Measurements from ENCODE around the gene RALGPS1.

DNA sequence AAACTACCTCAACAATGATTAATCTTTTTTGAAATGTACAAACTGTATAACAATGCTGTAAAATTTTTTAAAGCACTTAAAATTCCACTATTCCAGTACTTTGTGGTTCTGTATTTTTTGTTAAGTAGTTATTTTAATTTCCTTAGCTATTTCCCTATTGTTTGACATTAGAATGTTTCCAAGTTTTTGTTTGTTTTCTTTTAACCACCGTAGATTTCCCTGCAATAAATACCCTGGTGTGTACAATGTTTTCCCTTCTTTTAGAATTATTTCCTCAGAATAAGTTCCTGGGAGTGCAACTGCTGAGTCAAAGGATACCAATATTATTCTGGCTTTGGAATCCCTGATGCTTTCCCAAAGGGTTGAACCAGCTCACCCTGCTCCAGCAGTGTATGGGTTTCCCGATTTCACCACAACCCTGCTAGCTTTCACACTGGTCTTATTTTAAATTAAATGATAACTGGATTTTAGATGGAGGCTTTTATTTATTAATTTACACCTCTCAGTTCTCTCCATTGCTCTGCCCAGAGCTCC lies 228.4 kb downstream of the RALGPS1 start:
- no peak for TF ChIP-seq ZNF560 (tag by site-specific recombination; IDR thresholded peaks at IDR 0.05; ENCODE audit: borderline replicate concordance)
- TF ChIP-seq, protein P1, sequence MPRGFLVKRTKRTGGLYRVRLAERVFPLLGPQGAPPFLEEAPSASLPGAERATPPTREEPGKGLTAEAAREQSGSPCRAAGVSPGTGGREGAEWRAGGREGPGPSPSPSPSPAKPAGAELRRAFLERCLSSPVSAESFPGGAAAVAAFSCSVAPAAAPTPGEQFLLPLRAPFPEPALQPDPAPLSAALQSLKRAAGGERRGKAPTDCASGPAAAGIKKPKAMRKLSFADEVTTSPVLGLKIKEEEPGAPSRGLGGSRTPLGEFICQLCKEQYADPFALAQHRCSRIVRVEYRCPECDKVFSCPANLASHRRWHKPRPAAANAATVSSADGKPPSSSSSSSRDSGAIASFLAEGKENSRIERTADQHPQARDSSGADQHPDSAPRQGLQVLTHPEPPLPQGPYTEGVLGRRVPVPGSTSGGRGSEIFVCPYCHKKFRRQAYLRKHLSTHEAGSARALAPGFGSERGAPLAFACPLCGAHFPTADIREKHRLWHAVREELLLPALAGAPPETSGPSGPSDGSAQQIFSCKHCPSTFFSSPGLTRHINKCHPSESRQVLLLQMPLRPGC (tag by site-specific recombination; IDR thresholded peaks at IDR 0.05): no peak
- no peak for TF ChIP-seq ZBTB20 (tag by site-specific recombination; IDR thresholded peaks at IDR 0.05)
- TF ChIP-seq, protein P2, sequence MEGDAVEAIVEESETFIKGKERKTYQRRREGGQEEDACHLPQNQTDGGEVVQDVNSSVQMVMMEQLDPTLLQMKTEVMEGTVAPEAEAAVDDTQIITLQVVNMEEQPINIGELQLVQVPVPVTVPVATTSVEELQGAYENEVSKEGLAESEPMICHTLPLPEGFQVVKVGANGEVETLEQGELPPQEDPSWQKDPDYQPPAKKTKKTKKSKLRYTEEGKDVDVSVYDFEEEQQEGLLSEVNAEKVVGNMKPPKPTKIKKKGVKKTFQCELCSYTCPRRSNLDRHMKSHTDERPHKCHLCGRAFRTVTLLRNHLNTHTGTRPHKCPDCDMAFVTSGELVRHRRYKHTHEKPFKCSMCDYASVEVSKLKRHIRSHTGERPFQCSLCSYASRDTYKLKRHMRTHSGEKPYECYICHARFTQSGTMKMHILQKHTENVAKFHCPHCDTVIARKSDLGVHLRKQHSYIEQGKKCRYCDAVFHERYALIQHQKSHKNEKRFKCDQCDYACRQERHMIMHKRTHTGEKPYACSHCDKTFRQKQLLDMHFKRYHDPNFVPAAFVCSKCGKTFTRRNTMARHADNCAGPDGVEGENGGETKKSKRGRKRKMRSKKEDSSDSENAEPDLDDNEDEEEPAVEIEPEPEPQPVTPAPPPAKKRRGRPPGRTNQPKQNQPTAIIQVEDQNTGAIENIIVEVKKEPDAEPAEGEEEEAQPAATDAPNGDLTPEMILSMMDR (tag by site-specific recombination; IDR thresholded peaks at IDR 0.05): no peak
- TF ChIP-seq ZNF664 (tag by site-specific recombination; IDR thresholded peaks at IDR 0.05): no peak
- TF ChIP-seq, protein P3, sequence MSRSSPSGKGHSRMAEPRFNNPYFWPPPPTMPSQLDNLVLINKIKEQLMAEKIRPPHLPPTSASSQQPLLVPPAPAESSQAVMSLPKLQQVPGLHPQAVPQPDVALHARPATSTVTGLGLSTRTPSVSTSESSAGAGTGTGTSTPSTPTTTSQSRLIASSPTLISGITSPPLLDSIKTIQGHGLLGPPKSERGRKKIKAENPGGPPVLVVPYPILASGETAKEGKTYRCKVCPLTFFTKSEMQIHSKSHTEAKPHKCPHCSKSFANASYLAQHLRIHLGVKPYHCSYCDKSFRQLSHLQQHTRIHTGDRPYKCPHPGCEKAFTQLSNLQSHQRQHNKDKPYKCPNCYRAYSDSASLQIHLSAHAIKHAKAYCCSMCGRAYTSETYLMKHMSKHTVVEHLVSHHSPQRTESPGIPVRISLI (tag by site-specific recombination; IDR thresholded peaks at IDR 0.05): no peak
- no peak for TF ChIP-seq ZNF501 (tag by site-specific recombination; IDR thresholded peaks at IDR 0.05)
- TF ChIP-seq ZIC2 (tag by site-specific recombination; IDR thresholded peaks at IDR 0.05): no peak
- TF ChIP-seq TCF7L2 (IDR thresholded peaks at IDR 0.05; ENCODE audit: borderline replicate concordance, low read depth, low read length): no peak
- TF ChIP-seq, protein P4, sequence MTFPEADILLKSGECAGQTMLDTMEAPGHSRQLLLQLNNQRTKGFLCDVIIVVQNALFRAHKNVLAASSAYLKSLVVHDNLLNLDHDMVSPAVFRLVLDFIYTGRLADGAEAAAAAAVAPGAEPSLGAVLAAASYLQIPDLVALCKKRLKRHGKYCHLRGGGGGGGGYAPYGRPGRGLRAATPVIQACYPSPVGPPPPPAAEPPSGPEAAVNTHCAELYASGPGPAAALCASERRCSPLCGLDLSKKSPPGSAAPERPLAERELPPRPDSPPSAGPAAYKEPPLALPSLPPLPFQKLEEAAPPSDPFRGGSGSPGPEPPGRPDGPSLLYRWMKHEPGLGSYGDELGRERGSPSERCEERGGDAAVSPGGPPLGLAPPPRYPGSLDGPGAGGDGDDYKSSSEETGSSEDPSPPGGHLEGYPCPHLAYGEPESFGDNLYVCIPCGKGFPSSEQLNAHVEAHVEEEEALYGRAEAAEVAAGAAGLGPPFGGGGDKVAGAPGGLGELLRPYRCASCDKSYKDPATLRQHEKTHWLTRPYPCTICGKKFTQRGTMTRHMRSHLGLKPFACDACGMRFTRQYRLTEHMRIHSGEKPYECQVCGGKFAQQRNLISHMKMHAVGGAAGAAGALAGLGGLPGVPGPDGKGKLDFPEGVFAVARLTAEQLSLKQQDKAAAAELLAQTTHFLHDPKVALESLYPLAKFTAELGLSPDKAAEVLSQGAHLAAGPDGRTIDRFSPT (tag by site-specific recombination; IDR thresholded peaks at IDR 0.05): no peak
- TF ChIP-seq, protein P5, sequence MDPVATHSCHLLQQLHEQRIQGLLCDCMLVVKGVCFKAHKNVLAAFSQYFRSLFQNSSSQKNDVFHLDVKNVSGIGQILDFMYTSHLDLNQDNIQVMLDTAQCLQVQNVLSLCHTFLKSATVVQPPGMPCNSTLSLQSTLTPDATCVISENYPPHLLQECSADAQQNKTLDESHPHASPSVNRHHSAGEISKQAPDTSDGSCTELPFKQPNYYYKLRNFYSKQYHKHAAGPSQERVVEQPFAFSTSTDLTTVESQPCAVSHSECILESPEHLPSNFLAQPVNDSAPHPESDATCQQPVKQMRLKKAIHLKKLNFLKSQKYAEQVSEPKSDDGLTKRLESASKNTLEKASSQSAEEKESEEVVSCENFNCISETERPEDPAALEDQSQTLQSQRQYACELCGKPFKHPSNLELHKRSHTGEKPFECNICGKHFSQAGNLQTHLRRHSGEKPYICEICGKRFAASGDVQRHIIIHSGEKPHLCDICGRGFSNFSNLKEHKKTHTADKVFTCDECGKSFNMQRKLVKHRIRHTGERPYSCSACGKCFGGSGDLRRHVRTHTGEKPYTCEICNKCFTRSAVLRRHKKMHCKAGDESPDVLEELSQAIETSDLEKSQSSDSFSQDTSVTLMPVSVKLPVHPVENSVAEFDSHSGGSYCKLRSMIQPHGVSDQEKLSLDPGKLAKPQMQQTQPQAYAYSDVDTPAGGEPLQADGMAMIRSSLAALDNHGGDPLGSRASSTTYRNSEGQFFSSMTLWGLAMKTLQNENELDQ (tag by site-specific recombination; IDR thresholded peaks at IDR 0.05; ENCODE audit: low read depth): no peak
- TF ChIP-seq, protein P6, sequence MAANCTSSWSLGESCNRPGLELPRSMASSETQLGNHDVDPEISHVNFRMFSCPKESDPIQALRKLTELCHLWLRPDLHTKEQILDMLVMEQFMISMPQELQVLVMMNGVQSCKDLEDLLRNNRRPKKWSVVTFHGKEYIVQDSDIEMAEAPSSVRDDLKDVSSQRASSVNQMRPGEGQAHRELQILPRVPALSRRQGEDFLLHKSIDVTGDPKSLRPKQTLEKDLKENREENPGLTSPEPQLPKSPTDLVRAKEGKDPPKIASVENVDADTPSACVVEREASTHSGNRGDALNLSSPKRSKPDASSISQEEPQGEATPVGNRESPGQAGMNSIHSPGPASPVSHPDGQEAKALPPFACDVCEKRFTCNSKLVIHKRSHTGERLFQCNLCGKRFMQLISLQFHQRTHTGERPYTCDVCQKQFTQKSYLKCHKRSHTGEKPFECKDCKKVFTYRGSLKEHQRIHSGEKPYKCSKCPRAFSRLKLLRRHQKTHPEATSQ (tag by site-specific recombination; IDR thresholded peaks at IDR 0.05): no peak
